Endothelial cell (in vitro differentiated cells): ENCODE data around the gene TRABD2A. TPM values are rescaled to one million over a fixed set of nuclear protein-coding genes. Genes with fewer than 3 reads are reported as not detected.
A peak's percentile ranks its signal among the peaks of the same experiment; 100 is the strongest.

Source experiments
- DNase-seq: peaks from one replicate; pipeline ENCODE4 v3.0.0; 2021; ENCODE audit warnings: low spot score
- H3K27ac Mint-ChIP-seq: one replicate; pipeline ENCODE4 v1.8.0; 2021; ENCODE audit warnings: mixed read lengths, inconsistent platforms; ENCODE audit not compliant: unreplicated experiment
- H3K27me3 Mint-ChIP-seq: one replicate; pipeline ENCODE4 v1.8.0; 2021; ENCODE audit warnings: mild to moderate bottlenecking, moderate library complexity, mixed read lengths, inconsistent platforms; ENCODE audit not compliant: unreplicated experiment
- H3K36me3 Mint-ChIP-seq: one replicate; pipeline ENCODE4 v1.8.0; 2021; ENCODE audit warnings: mild to moderate bottlenecking, low read depth, mixed read lengths, inconsistent platforms; ENCODE audit not compliant: unreplicated experiment
- H3K4me1 Mint-ChIP-seq: one replicate; pipeline ENCODE4 v1.8.0; 2021; ENCODE audit warnings: mild to moderate bottlenecking, mixed read lengths, inconsistent platforms; ENCODE audit not compliant: unreplicated experiment
- H3K4me3 Mint-ChIP-seq: one replicate; pipeline ENCODE4 v1.8.0; 2021; ENCODE audit warnings: mild to moderate bottlenecking, mixed read lengths, inconsistent platforms; ENCODE audit not compliant: unreplicated experiment
- H3K9me3 Mint-ChIP-seq: one replicate; pipeline ENCODE4 v1.8.0; 2021; ENCODE audit warnings: mixed read lengths, inconsistent platforms; ENCODE audit not compliant: unreplicated experiment
- CTCF ChIP-seq: fragments of 200-600 bp; sonication (generic); IDR thresholded peaks from one replicate; pipeline ENCODE4 v1.5.0; 2021; ENCODE audit warnings: antibody characterized with exemption; ENCODE audit not compliant: unreplicated experiment
- total RNA-seq: library from RNA; stranded (reverse); fragmentation: NEBNext Ultra II Directional; extraction: Animal tissue kit (Norgen Biotek cat#: 25700); gene quantifications from one replicate; pipeline ENCODE4 v1.2.1, GENCODE V29; 2021; ENCODE audit not compliant: unreplicated experiment

TRABD2A gene
- total RNA-seq, 1 donor from 2014 or later = 7.2 TPM

- Mint-ChIP-seq H3K4me3 (no peak overlapping the region), H3K9me3 (no peaks in the 10 kb centered on the region), H3K27ac (no peak overlapping the region), H3K4me1 (peaks cover 13% of the 10 kb centered on the region), H3K36me3 (no peaks in the 10 kb centered on the region), H3K27me3 (peaks cover 5% of the 10 kb centered on the region)
- TF ChIP-seq CTCF = no peak
- no peak for DNase-seq
Observed at GRCh38 chr2:84897773-84898172, 16.9 kb upstream of the TRABD2A start.

GRCh38 chr2:84896567-84896966 lies 15.7 kb upstream of the TRABD2A start:
- Mint-ChIP-seq H3K4me3 (no peak overlapping the region), H3K27ac (no peak overlapping the region), H3K9me3 (no peaks in the 10 kb centered on the region), H3K27me3 (peaks cover 2% of the 10 kb centered on the region), H3K36me3 (no peaks in the 10 kb centered on the region), H3K4me1 (peaks cover 19% of the 10 kb centered on the region)
- TF ChIP-seq CTCF = no peak
- no peak for DNase-seq

GRCh38 chr2:84894758-84895520 lies 14.1 kb upstream of the TRABD2A start:
- Mint-ChIP-seq H3K27me3 (peaks cover 2% of the 10 kb centered on the region), H3K4me3 (no peak overlapping the region), H3K27ac (peak overlapping the region; percentile 74), H3K4me1 (peaks cover 21% of the 10 kb centered on the region), H3K9me3 (no peaks in the 10 kb centered on the region), H3K36me3 (no peaks in the 10 kb centered on the region)
- DNase-seq = no peak
- no peak for TF ChIP-seq CTCF

GRCh38 chr2:84894131-84894586 lies 13.3 kb upstream of the TRABD2A start:
- no peak overlapping the region for H3K4me3 Mint-ChIP-seq
- peak overlapping the region; percentile 31 for H3K27ac Mint-ChIP-seq
- H3K9me3 Mint-ChIP-seq = no peaks in the 10 kb centered on the region
- no peak for DNase-seq
- TF ChIP-seq CTCF = no peak
- peaks cover 2% of the 10 kb centered on the region for H3K27me3 Mint-ChIP-seq
- H3K4me1 Mint-ChIP-seq = peaks cover 21% of the 10 kb centered on the region
- no peaks in the 10 kb centered on the region for H3K36me3 Mint-ChIP-seq

GRCh38 chr2:84891355-84892010 lies 10.6 kb upstream of the TRABD2A start:
- no peaks in the 10 kb centered on the region for H3K9me3 Mint-ChIP-seq
- H3K27ac Mint-ChIP-seq = no peak overlapping the region
- no peak for TF ChIP-seq CTCF
- no peak for DNase-seq
- peaks cover 21% of the 10 kb centered on the region for H3K4me1 Mint-ChIP-seq
- peaks cover 2% of the 10 kb centered on the region for H3K27me3 Mint-ChIP-seq
- H3K4me3 Mint-ChIP-seq = no peak overlapping the region
- H3K36me3 Mint-ChIP-seq = no peaks in the 10 kb centered on the region
